HepG2 (cell line): ENCODE results near the gene GNAL. TPM values are rescaled to one million over a fixed set of nuclear protein-coding genes. Genes with fewer than 3 reads are reported as not detected.

ENCODE experiments used
- ARNT ChIP-seq: fragments of 450-650 bp; IDR thresholded peaks from 2 replicates; pipeline ENCODE4 v1.6.1; 2017
- CAMTA2 ChIP-seq: sonication (generic); formaldehyde crosslinking; IDR thresholded peaks from 2 replicates; pipeline ENCODE4 v1.4.0; 2020; ENCODE audit warnings: mild to moderate bottlenecking, missing genetic modification reagents, borderline replicate concordance
- CCAR2 ChIP-seq: fragments of 200-400 bp; formaldehyde crosslinking; optimal IDR thresholded peaks from 2 replicates; pipeline ENCODE3; 2018; ENCODE audit warnings: low read depth, mild to moderate bottlenecking, low read length, moderate library complexity
- GFI1 ChIP-seq: sonication (generic); formaldehyde crosslinking; IDR thresholded peaks from 2 replicates; pipeline ENCODE4 v1.5.0; 2020; ENCODE audit warnings: missing genetic modification reagents, mild to moderate bottlenecking, borderline replicate concordance
- GPBP1L1 ChIP-seq: sonication (generic); formaldehyde crosslinking; IDR thresholded peaks from 2 replicates; pipeline ENCODE4 v1.5.0; 2020; ENCODE audit warnings: mild to moderate bottlenecking, missing genetic modification reagents
- HMG20B ChIP-seq: conservative IDR thresholded peaks from 2 replicates; pipeline ENCODE4 v1.6.1; 2016; ENCODE audit warnings: missing genetic modification reagents, missing compliant biosample characterization
- KDM5A ChIP-seq: fragments of 200-600 bp; sonication (generic); IDR thresholded peaks from 2 replicates; pipeline ENCODE4 v1.7.0; 2018; ENCODE audit warnings: antibody characterized with exemption, mild to moderate bottlenecking, low read length, borderline replicate concordance
- KLF12 ChIP-seq: sonication (generic); formaldehyde crosslinking; IDR thresholded peaks from 2 replicates; pipeline ENCODE4 v1.4.0; 2020; ENCODE audit warnings: missing genetic modification reagents, borderline replicate concordance
- LRRFIP1 ChIP-seq: sonication (generic); formaldehyde crosslinking; conservative IDR thresholded peaks from 2 replicates; pipeline ENCODE4 v1.4.0; 2020; ENCODE audit warnings: missing genetic modification reagents
- MIXL1 ChIP-seq: IDR thresholded peaks from 2 replicates; pipeline ENCODE4 v1.6.1; 2016
- NR2F6 ChIP-seq, 2 experiments: IDR thresholded peaks; 2 replicates each; pipeline ENCODE4 v1.6.1; 2016; ENCODE audit warnings: antibody characterized with exemption in 1 of 2, mild to moderate bottlenecking in 1 of 2
- SIN3B ChIP-seq: fragments of 150-350 bp; IDR thresholded peaks from 2 replicates; pipeline ENCODE4 v1.6.1; 2014; ENCODE audit warnings: low read length
- SIX4 ChIP-seq: sonication (generic); formaldehyde crosslinking; IDR thresholded peaks from 2 replicates; pipeline ENCODE4 v1.4.0; 2020; ENCODE audit warnings: missing genetic modification reagents
- SMC3 ChIP-seq: IDR thresholded peaks from 2 replicates; pipeline ENCODE4 v1.6.1; 2011; ENCODE audit warnings: low read length, improper control_type of control experiment
- SRSF9 ChIP-seq: fragments of 200-400 bp; formaldehyde crosslinking; IDR thresholded peaks from 2 replicates; pipeline ENCODE4 v1.6.1; 2018; ENCODE audit warnings: borderline replicate concordance, mild to moderate bottlenecking, low read depth, low read length; ENCODE audit not compliant: insufficient read depth, poor library complexity, severe bottlenecking
- ZNF460 ChIP-seq: sonication (generic); formaldehyde crosslinking; IDR thresholded peaks from 2 replicates; pipeline ENCODE4 v1.5.1; 2020; ENCODE audit warnings: missing genetic modification reagents, mild to moderate bottlenecking, borderline replicate concordance
- ZNF576 ChIP-seq: sonication (generic); formaldehyde crosslinking; IDR thresholded peaks from 2 replicates; pipeline ENCODE4 v1.4.0; 2020; ENCODE audit warnings: mild to moderate bottlenecking, missing genetic modification reagents
- ZNF597 ChIP-seq: sonication (generic); formaldehyde crosslinking; IDR thresholded peaks from 2 replicates; pipeline ENCODE4 v1.5.0; 2020; ENCODE audit warnings: missing genetic modification reagents
- ZNF724P ChIP-seq: sonication (generic); formaldehyde crosslinking; IDR thresholded peaks from 2 replicates; pipeline ENCODE4 v1.8.0; 2022; ENCODE audit warnings: missing genetic modification reagents, borderline replicate concordance
- ZNF83 ChIP-seq: sonication (generic); formaldehyde crosslinking; IDR thresholded peaks from 2 replicates; pipeline ENCODE4 v1.4.0; 2020; ENCODE audit warnings: missing genetic modification reagents, mild to moderate bottlenecking, borderline replicate concordance
- polyA plus RNA-seq, 8 experiments: library from polyadenylated mRNA; depleted of rRNA in 3 of 8; stranded (reverse) in 7 of 8; unstranded in 1 of 8; fragments of >200 nt; fragmentation: Illumina TruSeq in 4 of 8; extraction: Trizol in 4 of 8; gene quantifications; 2 replicates each; pipeline versions ENCODE4 v1.2.1 to v1.2.3, GENCODE V29; 2011 to 2016; ENCODE audit warnings: low read depth in 4 of 8, missing spikeins in 1 of 8, mixed read lengths in 1 of 8; ENCODE audit not compliant: insufficient read depth in 1 of 8
- total RNA-seq, 5 experiments: library from RNA; depleted of rRNA; stranded (reverse); fragments of >200 nt; fragmentation: Illumina TruSeq; extraction: Trizol; gene quantifications; 2 replicates each; pipeline ENCODE4 v1.2.3, GENCODE V29; 2016; ENCODE audit warnings: low read depth in 1 of 5
- TF ChIP-seq, protein P1 (sequence below), 2 experiments: fragments of 450-650 bp in 1 of 2; sonication (generic) in 1 of 2; formaldehyde crosslinking; IDR thresholded peaks; 2 replicates each; pipeline versions ENCODE4 v1.5.0 to v1.8.0; 2020 to 2022; ENCODE audit warnings: mild to moderate bottlenecking in 1 of 2, missing genetic modification reagents in 1 of 2
- TF ChIP-seq, protein P2 (sequence below): sonication (generic); formaldehyde crosslinking; IDR thresholded peaks from 2 replicates; pipeline ENCODE4 v1.8.1; 2023; ENCODE audit warnings: missing genetic modification reagents, inconsistent platforms, borderline replicate concordance

The GNAL gene
- total and polyA plus RNA-seq, 2 of the 13 experiments (the other 11 are each of a cell fraction or from before 2014, with no cell fraction given), result 0.87 to 1.4 TPM

GRCh38 chr18:11857177-11857887 lies 168.3 kb downstream of the GNAL start (continued):
- TF ChIP-seq, protein P1, sequence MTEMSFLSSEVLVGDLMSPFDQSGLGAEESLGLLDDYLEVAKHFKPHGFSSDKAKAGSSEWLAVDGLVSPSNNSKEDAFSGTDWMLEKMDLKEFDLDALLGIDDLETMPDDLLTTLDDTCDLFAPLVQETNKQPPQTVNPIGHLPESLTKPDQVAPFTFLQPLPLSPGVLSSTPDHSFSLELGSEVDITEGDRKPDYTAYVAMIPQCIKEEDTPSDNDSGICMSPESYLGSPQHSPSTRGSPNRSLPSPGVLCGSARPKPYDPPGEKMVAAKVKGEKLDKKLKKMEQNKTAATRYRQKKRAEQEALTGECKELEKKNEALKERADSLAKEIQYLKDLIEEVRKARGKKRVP (CRISPR knock-in tag; IDR thresholded peaks at IDR 0.05), result peak in 1 of 2 experiments; percentile 18; a peak in 1 of 4 replicates
- TF ChIP-seq KLF12 (CRISPR knock-in tag) (no peak), ZNF576 (no peak), ZNF724P (no peak), CCAR2 (no peak), ZNF83 (CRISPR knock-in tag) (no peak), LRRFIP1 (CRISPR knock-in tag) (no peak), SRSF9 (no peak), GFI1 (CRISPR knock-in tag) (peak; percentile 81), SMC3 (no peak), SIN3B (no peak), ZNF597 (CRISPR knock-in tag) (no peak), MIXL1 (CRISPR knock-in tag) (peak; percentile 44; the same call in 1 of the 2 replicates), CAMTA2 (CRISPR knock-in tag) (no peak), ZNF460 (no peak), ARNT (no peak), HMG20B (no peak; the same call in 1 of the 2 replicates), GPBP1L1 (CRISPR knock-in tag) (no peak), NR2F6 (IDR thresholded peaks at IDR 0.05) (0 out of 2 replicates have a peak, but pooled peaks have one; percentile 35), NR2F6 (CRISPR knock-in tag; IDR thresholded peaks at IDR 0.05) (no peak; the same call in 1 of the 2 replicates), SIX4 (peak; percentile 95), KDM5A (no peak)
- TF ChIP-seq, protein P2, sequence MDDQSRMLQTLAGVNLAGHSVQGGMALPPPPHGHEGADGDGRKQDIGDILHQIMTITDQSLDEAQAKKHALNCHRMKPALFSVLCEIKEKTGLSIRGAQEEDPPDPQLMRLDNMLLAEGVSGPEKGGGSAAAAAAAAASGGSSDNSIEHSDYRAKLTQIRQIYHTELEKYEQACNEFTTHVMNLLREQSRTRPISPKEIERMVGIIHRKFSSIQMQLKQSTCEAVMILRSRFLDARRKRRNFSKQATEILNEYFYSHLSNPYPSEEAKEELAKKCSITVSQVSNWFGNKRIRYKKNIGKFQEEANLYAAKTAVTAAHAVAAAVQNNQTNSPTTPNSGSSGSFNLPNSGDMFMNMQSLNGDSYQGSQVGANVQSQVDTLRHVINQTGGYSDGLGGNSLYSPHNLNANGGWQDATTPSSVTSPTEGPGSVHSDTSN (CRISPR knock-in tag), result no peak
